ENCODE results near the gene CSAD. TPM values are rescaled to one million over a fixed set of nuclear protein-coding genes. Genes with fewer than 3 reads are reported as not detected.

The CSAD gene
- polyA plus RNA-seq, 1 of the 3 experiments (the other 2 are of a cell fraction): 32.2 TPM

GRCh38 chr12:53145383-53146260 lies 35.1 kb downstream of the CSAD start:
- H3K4me2 ChIP-seq: no peak overlapping the region
- H3K27me3 ChIP-seq (ENCODE audit: insufficient read depth): no peaks in the 10 kb centered on the region
- H3K9me3 ChIP-seq: no peaks in the 10 kb centered on the region
- H2AFZ ChIP-seq (ENCODE audit: low read depth): no peak overlapping the region
- no peak overlapping the region for H3K27ac ChIP-seq (ENCODE audit: low read depth in 2 of 2, low read length in 1 of 2)
- no peaks in the 10 kb centered on the region for H3K36me3 ChIP-seq (replicated peaks in 1 of 2; ENCODE audit: control insufficient read depth in 1 of 2, insufficient read depth in 2 of 2, low read length in 1 of 2)
- POLR2A ChIA-PET: interaction anchor here (0.9 kb wide), 1 partner anchor 16 kb away, joined by 3 read pairs; no protein-coding TSS in a partner anchor
- no peak overlapping the region for H3K9ac ChIP-seq
- 83% methylated on average over 5 of the region's 5 CpGs for WGBS (ENCODE audit: low lambda C conversion rate)
- H3F3A ChIP-seq (replicated peaks; ENCODE audit: insufficient read depth): peaks cover 7% of the 10 kb centered on the region
- H4K20me1 ChIP-seq (ENCODE audit: insufficient read depth): no peaks in the 10 kb centered on the region
- CTCF ChIA-PET: interaction anchor here (1.1 to 2.1 kb wide), 3 partner anchors 14 to 80 kb away, joined by 3 to 12 read pairs (median 7); no protein-coding TSS in a partner anchor
- TF ChIP-seq USF1 (IDR thresholded peaks at IDR 0.05; ENCODE audit: borderline replicate concordance, low read depth): no peak
- no peak for TF ChIP-seq JUND (IDR thresholded peaks at IDR 0.05)
- TF ChIP-seq NRF1 (IDR thresholded peaks at IDR 0.05; ENCODE audit: low read depth, low read length): no peak
- no peak for TF ChIP-seq RXRA (IDR thresholded peaks at IDR 0.05; ENCODE audit: borderline replicate concordance, low read depth)
- TF ChIP-seq NFIC (IDR thresholded peaks at IDR 0.05; ENCODE audit: borderline replicate concordance): no peak
- TF ChIP-seq USF2 (IDR thresholded peaks at IDR 0.05; ENCODE audit: borderline replicate concordance, low read depth, low read length): no peak
- TF ChIP-seq REST (IDR thresholded peaks at IDR 0.05; ENCODE audit: low read depth, low read length): no peak
- no peak for TF ChIP-seq GABPA (IDR thresholded peaks at IDR 0.05; ENCODE audit: low read depth)
- TF ChIP-seq ELF1 (IDR thresholded peaks at IDR 0.05): no peak
- no peak for TF ChIP-seq ZBTB33 (IDR thresholded peaks at IDR 0.05; ENCODE audit: borderline replicate concordance, low read depth)
- TF ChIP-seq SMC3 (IDR thresholded peaks at IDR 0.05; ENCODE audit: low read depth, low read length): no peak
- no peak for TF ChIP-seq CTCF (IDR thresholded peaks at IDR 0.05)
- no peak for TF ChIP-seq POLR2AphosphoS5 (IDR thresholded peaks at IDR 0.05; ENCODE audit: low read depth, low read length)
- no peaks in the 10 kb centered on the region for H3K9me2 ChIP-seq
- no peak for DNase-seq
- no peak overlapping the region for H3K4me3 ChIP-seq (ENCODE audit: low read depth in 2 of 2, low read length in 1 of 2)
- H3K79me2 ChIP-seq (ENCODE audit: insufficient read depth): no peaks in the 10 kb centered on the region
- no peaks in the 10 kb centered on the region for H3K4me1 ChIP-seq (ENCODE audit: control insufficient read depth in 1 of 2, insufficient read depth in 2 of 2, low read depth in 1 of 2, low read length in 1 of 2)
